K562 (cell line): ENCODE measurements around the gene NINL. TPM values are rescaled to one million over a fixed set of nuclear protein-coding genes. Genes with fewer than 3 reads are reported as not detected.
A peak's percentile ranks its signal among the peaks of the same experiment; 100 is the strongest.

Experiments used
- CEBPB ChIP-seq: fragments of 450-650 bp; IDR thresholded peaks from 2 replicates; pipeline ENCODE4 v1.6.1; 2016; ENCODE audit warnings: missing genetic modification characterization, missing compliant biosample characterization
- CREB3L1 ChIP-seq: fragments of 450-650 bp; IDR thresholded peaks from 2 replicates; pipeline ENCODE4 v1.6.1; 2014; ENCODE audit warnings: low read depth, mild to moderate bottlenecking, moderate library complexity, borderline replicate concordance
- CTBP1 ChIP-seq: fragments of 450-650 bp; IDR thresholded peaks from 2 replicates; pipeline ENCODE4 v1.6.1; 2016; ENCODE audit warnings: borderline replicate concordance
- E2F6 ChIP-seq, 2 experiments: IDR thresholded peaks; 2 replicates each; pipeline ENCODE4 v1.6.1; 2011; ENCODE audit warnings: borderline replicate concordance in 1 of 2, control low read depth in 1 of 2, low read depth in 1 of 2, low read length in 1 of 2, mild to moderate bottlenecking in 1 of 2, mixed read lengths in 1 of 2, moderate library complexity in 1 of 2; ENCODE audit not compliant: insufficient read depth in 1 of 2, insufficient read length in 1 of 2, poor library complexity in 1 of 2, severe bottlenecking in 1 of 2; ENCODE audit errors: extremely low read depth in 1 of 2
- ETV5 ChIP-seq: sonication (generic); formaldehyde crosslinking; IDR thresholded peaks from 2 replicates; pipeline ENCODE4 v1.4.0; 2020; ENCODE audit warnings: low read depth, mild to moderate bottlenecking, missing genetic modification reagents
- FIP1L1 ChIP-seq: fragments of 200-400 bp; formaldehyde crosslinking; IDR thresholded peaks from 2 replicates; pipeline ENCODE4 v1.6.1; 2018; ENCODE audit warnings: mild to moderate bottlenecking, low read depth, low read length; ENCODE audit not compliant: poor library complexity, severe bottlenecking
- HNRNPK ChIP-seq: fragments of 200-400 bp; formaldehyde crosslinking; IDR thresholded peaks from one replicate; pipeline ENCODE4 v1.6.1; 2018; ENCODE audit warnings: mild to moderate bottlenecking, low read depth, low read length; ENCODE audit not compliant: poor library complexity, severe bottlenecking
- HOXB6 ChIP-seq: fragments of 250-450 bp; sonication (Bioruptor Pico); IDR thresholded peaks from 2 replicates; pipeline ENCODE4 v1.5.1; 2022; ENCODE audit warnings: mild to moderate bottlenecking, borderline replicate concordance
- MNT ChIP-seq, 2 experiments: fragments of 450-650 bp; conservative IDR thresholded peaks; 2 replicates each; pipeline ENCODE4 v1.6.1; 2017; ENCODE audit warnings: mild to moderate bottlenecking in 2 of 2, moderate library complexity in 2 of 2
- NFATC3 ChIP-seq: fragments of 450-650 bp; IDR thresholded peaks from 2 replicates; pipeline ENCODE4 v1.6.1; 2017; ENCODE audit warnings: mild to moderate bottlenecking
- PHB2 ChIP-seq: fragments of 450-650 bp; IDR thresholded peaks from 2 replicates; pipeline ENCODE4 v1.6.1; 2017; ENCODE audit warnings: low read depth
- POLR2A ChIP-seq: fragments of 450-650 bp; conservative IDR thresholded peaks from 2 replicates; pipeline ENCODE4 v1.6.1; 2016
- TAF1 ChIP-seq: IDR thresholded peaks from 2 replicates; pipeline ENCODE4 v1.6.1; 2011; ENCODE audit warnings: mild to moderate bottlenecking, low read length, moderate library complexity; ENCODE audit not compliant: insufficient read depth, control insufficient read depth, severe bottlenecking; ENCODE audit errors: extremely low read depth
- TSHZ1 ChIP-seq: fragments of 250-450 bp; sonication (Bioruptor Pico); IDR thresholded peaks from 2 replicates; pipeline ENCODE4 v1.4.0; 2020; ENCODE audit warnings: mild to moderate bottlenecking, moderate library complexity
- ZBTB1 ChIP-seq: sonication (generic); formaldehyde crosslinking; IDR thresholded peaks from 2 replicates; pipeline ENCODE4 v1.8.1; 2023; ENCODE audit warnings: missing genetic modification reagents, low read depth, mild to moderate bottlenecking, borderline replicate concordance
- ZFP91 ChIP-seq: sonication (generic); formaldehyde crosslinking; IDR thresholded peaks from 2 replicates; pipeline ENCODE4 v1.8.0; 2022; ENCODE audit warnings: mild to moderate bottlenecking, missing genetic modification reagents
- ZNF224 ChIP-seq: sonication (generic); formaldehyde crosslinking; IDR thresholded peaks from 2 replicates; pipeline ENCODE4 v1.8.0; 2022; ENCODE audit warnings: mild to moderate bottlenecking, missing genetic modification reagents
- ZNF699 ChIP-seq: fragments of 250-450 bp; sonication (Bioruptor Pico); IDR thresholded peaks from 2 replicates; pipeline ENCODE4 v1.8.0; 2021; ENCODE audit warnings: mild to moderate bottlenecking, moderate library complexity; ENCODE audit not compliant: insufficient replicate concordance
- polyA plus RNA-seq, 8 experiments: library from polyadenylated mRNA; depleted of rRNA in 4 of 8; stranded (reverse) in 5 of 8; unstranded in 3 of 8; fragments of >200 nt; fragmentation: Nextera tagmentation in 2 of 8; fragmentation: Illumina TruSeq in 1 of 8; extraction: Ambion mirVana in 2 of 8; extraction: Trizol in 1 of 8; gene quantifications; 2 replicates each; pipeline versions ENCODE4 v1.2.1 to v1.2.3, GENCODE V29; 2011 to 2014; ENCODE audit warnings: inconsistent platforms in 1 of 8, missing spikeins in 1 of 8
- total RNA-seq, 7 experiments: library from RNA; depleted of rRNA in 6 of 7; stranded (reverse); fragments of >200 nt in 6 of 7; fragmentation: Illumina TruSeq in 2 of 7; extraction: Trizol in 2 of 7; gene quantifications; 2 replicates each; pipeline versions ENCODE4 v1.2.1 to v1.2.3, GENCODE V29; 2011 to 2021; ENCODE audit warnings: low replicate concordance in 1 of 7

NINL gene
- total and polyA plus RNA-seq, 9 of the 15 experiments (the other 6 are each of a cell fraction or from before 2014, with no cell fraction given) = 0.03 to 0.22 (median 0.05) TPM; not detected in 5

DNA sequence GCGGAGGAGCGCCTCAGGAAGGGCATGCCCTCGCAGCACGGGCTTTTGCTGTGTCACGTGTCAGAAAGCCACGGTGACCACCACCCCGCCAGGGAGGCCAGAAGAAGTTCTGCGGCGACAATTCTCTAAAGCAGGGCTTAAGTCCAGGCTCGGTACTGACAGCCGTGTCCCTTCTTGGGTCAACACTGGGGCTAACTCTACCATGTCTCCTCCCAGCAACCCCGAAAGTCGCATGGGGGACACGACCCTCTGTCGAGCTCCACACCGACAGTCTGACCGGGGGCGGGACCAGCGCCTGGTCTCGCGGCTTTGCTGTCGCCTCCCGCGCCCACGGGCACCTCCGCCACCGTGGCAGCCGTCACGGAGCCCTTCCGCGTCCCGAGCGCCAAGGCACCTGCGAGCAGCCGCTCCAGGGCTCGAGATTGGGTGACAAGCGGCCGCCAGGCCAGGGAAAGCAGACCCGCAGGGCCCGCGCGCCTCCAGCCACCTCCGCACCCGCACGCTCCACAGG, 37.9 kb upstream of the NINL start (continued):
- TF ChIP-seq CREB3L1 = no peak
- TF ChIP-seq POLR2A = no peak
- no peak for TF ChIP-seq ZFP91 (CRISPR knock-in tag)
- TF ChIP-seq ZNF224 (CRISPR knock-in tag) = no peak
- TF ChIP-seq E2F6 (IDR thresholded peaks at IDR 0.05; ENCODE audit: borderline replicate concordance in 1 of 2, extremely low read depth in 1 of 2, insufficient read depth in 1 of 2, insufficient read length in 1 of 2, low read depth in 1 of 2, low read length in 1 of 2, poor library complexity in 1 of 2, severe bottlenecking in 1 of 2) = peak; percentile 29 to 70
- TF ChIP-seq HOXB6 (CRISPR knock-in tag) = no peak
- no peak for TF ChIP-seq FIP1L1
- TF ChIP-seq CEBPB = no peak
- TF ChIP-seq TSHZ1 (CRISPR knock-in tag) = no peak
- no peak for TF ChIP-seq ZNF699
- TF ChIP-seq CTBP1 = no peak; the same call in 1 of the 2 replicates
- no peak for TF ChIP-seq HNRNPK
- TF ChIP-seq TAF1 = peak; percentile 35
- no peak for TF ChIP-seq NFATC3
- TF ChIP-seq ZBTB1 (CRISPR knock-in tag) = peak; percentile 87
- peak in 1 of 2 experiments; percentile 50; a peak in 3 of 4 replicates for TF ChIP-seq MNT (conservative IDR thresholded peaks at IDR 0.05)
- no peak for TF ChIP-seq PHB2
- no peak for TF ChIP-seq ETV5
